ENCODE results near the gene EIF3CL.
"Not testable (repeated sequence)": the region's sequence is repeated elsewhere in the genome, so short reads cannot be mapped to it uniquely, and the experiment has no call there.

Gene EIF3CL, protein sequence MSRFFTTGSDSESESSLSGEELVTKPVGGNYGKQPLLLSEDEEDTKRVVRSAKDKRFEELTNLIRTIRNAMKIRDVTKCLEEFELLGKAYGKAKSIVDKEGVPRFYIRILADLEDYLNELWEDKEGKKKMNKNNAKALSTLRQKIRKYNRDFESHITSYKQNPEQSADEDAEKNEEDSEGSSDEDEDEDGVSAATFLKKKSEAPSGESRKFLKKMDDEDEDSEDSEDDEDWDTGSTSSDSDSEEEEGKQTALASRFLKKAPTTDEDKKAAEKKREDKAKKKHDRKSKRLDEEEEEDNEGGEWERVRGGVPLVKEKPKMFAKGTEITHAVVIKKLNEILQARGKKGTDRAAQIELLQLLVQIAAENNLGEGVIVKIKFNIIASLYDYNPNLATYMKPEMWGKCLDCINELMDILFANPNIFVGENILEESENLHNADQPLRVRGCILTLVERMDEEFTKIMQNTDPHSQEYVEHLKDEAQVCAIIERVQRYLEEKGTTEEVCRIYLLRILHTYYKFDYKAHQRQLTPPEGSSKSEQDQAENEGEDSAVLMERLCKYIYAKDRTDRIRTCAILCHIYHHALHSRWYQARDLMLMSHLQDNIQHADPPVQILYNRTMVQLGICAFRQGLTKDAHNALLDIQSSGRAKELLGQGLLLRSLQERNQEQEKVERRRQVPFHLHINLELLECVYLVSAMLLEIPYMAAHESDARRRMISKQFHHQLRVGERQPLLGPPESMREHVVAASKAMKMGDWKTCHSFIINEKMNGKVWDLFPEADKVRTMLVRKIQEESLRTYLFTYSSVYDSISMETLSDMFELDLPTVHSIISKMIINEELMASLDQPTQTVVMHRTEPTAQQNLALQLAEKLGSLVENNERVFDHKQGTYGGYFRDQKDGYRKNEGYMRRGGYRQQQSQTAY

DNA sequence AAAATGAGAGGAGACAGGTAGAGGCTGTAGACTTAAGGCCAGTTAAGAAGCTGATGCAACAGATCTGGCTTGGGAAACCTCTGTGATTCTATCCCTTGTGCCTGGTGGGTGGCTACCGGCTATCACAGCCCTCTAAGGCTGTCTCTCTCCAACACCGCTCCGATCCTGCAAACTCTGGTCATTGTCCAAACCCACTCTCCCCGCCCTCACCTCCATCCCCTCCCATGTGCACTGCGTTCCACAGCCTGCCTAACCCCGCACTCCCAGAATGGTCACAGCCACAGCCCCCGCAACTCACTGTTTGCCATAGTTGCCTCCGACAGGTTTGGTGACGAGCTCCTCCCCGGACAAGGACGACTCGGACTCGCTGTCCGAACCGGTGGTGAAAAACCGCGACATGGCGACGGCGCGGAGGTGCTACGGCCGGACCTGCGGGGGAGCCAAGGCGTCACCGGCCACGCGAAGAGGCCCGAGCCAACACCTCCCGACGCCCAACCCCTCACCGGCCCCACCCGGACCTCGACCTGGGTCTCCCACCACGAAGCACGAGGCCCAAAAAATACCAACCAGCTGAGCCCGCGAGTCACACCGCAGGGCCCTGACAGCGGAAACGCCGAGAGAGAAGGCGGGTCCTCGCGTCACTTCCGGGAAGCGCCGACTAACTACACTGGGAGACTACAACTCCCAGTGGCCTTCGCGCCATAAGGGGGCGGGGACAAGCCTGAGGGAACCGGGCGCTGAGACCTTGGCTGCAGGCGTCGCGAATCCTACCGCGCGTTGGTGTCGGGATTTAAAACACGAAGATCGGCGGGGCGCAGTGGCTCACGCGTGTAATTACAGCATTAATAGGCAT is at the start of gene EIF3CL:
Gene EIF3CL (minus strand): TSS at position 622 of the 853 bp plus-strand sequence. CDS start 223 bp downstream, at position 399.
- H3K36me3 ChIP-seq (ENCODE audit: control insufficient read depth, insufficient read depth, low read length, severe bottlenecking); H3K9me3 ChIP-seq (ENCODE audit: control insufficient read depth, low read length); H3K27me3 ChIP-seq (replicated peaks; ENCODE audit: control insufficient read depth, insufficient read depth, low read length); DNase-seq (ENCODE audit: low read depth); H3K4me1 ChIP-seq (ENCODE audit: control insufficient read depth, insufficient read depth, low read length): not testable (repeated sequence)
- Histone ChIP-seq H3K4me3 (ENCODE audit: low read length) (peak within 1 kb of the TSS; percentile 71), H3K9ac (ENCODE audit: low read length) (peak within 1 kb of the TSS; percentile 58)

DNA sequence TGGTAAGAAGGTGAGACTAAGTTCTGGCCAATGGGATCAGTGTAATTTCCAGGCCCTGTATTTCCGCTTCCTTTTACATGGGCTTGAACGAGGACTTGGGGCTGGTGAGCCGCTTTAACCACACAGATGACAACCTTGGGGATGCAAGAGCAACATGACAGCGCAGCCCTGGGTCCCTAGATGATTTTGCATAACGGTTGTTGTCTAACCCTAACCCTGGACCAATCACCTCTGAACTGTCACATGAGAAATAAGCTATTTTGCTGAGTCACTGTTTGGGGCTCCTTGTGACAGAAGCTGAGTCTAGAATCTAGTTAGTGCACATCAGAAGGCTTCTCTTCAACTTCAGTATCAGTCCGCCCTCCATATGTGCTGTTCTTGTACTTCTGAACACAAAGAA is 43.4 kb upstream of the EIF3CL start:
- H3K27me3 ChIP-seq (replicated peaks; ENCODE audit: control insufficient read depth, insufficient read depth, low read length); H3K4me3 ChIP-seq (ENCODE audit: low read length); H3K36me3 ChIP-seq (ENCODE audit: control insufficient read depth, insufficient read depth, low read length, severe bottlenecking); H3K9me3 ChIP-seq (ENCODE audit: control insufficient read depth, low read length); H3K4me1 ChIP-seq (ENCODE audit: control insufficient read depth, insufficient read depth, low read length); DNase-seq (ENCODE audit: low read depth); H3K9ac ChIP-seq (ENCODE audit: low read length): not testable (repeated sequence)

DNA sequence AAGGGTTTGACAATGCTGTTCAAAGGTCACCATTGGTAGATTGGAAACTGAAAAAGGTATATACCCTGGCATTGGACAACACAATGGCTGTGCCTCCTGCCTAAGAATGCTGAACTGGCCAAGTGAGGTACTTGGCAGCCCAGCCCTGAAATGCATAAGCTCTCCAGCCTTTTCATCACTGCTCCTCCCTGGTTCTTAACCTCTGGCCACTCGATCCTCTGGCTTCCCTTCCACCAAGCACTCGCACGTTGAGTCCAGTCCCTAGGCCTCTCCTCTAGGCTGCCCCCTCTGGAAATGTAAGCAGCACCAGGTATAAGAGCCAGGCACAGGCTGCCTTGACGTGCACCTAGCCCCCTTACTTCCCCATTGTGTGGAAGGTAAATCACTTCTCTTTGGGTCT is 42.7 kb upstream of the EIF3CL start:
- not testable (repeated sequence) for H3K9ac ChIP-seq (ENCODE audit: low read length); H3K27me3 ChIP-seq (replicated peaks; ENCODE audit: control insufficient read depth, insufficient read depth, low read length); DNase-seq (ENCODE audit: low read depth); H3K4me1 ChIP-seq (ENCODE audit: control insufficient read depth, insufficient read depth, low read length); H3K9me3 ChIP-seq (ENCODE audit: control insufficient read depth, low read length); H3K4me3 ChIP-seq (ENCODE audit: low read length); H3K36me3 ChIP-seq (ENCODE audit: control insufficient read depth, insufficient read depth, low read length, severe bottlenecking)

DNA sequence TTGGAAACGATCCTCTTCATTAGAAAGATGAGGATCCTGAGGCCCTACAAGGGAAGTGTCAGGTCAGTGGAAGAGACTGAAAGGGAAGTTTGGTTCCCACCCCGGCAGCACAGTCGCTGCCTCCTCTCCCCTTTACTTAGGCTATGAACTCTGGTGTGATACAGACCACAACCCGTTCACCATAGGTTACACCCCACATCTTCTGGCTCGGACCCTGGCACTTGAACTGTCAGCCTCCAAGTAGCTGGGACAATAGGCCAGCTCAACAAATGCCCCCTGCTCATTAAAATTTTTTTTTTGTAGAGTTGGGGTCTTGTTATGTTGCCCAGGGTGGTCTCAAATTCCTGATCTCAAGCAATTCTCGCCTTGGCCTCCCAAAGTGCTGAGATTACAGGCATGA is 40.3 kb upstream of the EIF3CL start:
- not testable (repeated sequence) for H3K4me1 ChIP-seq (ENCODE audit: control insufficient read depth, insufficient read depth, low read length); H3K27me3 ChIP-seq (replicated peaks; ENCODE audit: control insufficient read depth, insufficient read depth, low read length); DNase-seq (ENCODE audit: low read depth); H3K9ac ChIP-seq (ENCODE audit: low read length); H3K4me3 ChIP-seq (ENCODE audit: low read length); H3K36me3 ChIP-seq (ENCODE audit: control insufficient read depth, insufficient read depth, low read length, severe bottlenecking); H3K9me3 ChIP-seq (ENCODE audit: control insufficient read depth, low read length)

DNA sequence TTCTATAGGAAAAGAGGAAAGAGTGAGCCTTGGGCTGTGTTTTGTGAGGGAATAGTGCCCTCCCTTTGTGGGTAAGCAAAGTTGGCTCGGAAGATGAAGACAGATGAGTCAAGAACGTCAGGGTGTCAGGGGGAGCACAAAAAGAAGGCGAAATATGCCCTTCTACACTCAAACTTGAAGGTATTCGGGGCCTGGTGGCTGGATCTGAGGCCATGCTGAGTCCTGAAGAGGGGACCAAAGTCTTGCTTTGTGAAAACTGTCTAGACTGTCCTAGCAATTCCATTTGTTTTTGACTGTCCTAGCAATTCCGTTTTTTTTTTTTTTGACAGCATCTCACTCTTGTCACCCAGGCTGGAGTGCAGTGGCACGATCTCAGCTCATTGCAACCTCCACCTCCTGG is 35.3 kb upstream of the EIF3CL start:
- DNase-seq (ENCODE audit: low read depth); H3K27me3 ChIP-seq (replicated peaks; ENCODE audit: control insufficient read depth, insufficient read depth, low read length); H3K9me3 ChIP-seq (ENCODE audit: control insufficient read depth, low read length); H3K9ac ChIP-seq (ENCODE audit: low read length); H3K4me1 ChIP-seq (ENCODE audit: control insufficient read depth, insufficient read depth, low read length); H3K36me3 ChIP-seq (ENCODE audit: control insufficient read depth, insufficient read depth, low read length, severe bottlenecking); H3K4me3 ChIP-seq (ENCODE audit: low read length): not testable (repeated sequence)

DNA sequence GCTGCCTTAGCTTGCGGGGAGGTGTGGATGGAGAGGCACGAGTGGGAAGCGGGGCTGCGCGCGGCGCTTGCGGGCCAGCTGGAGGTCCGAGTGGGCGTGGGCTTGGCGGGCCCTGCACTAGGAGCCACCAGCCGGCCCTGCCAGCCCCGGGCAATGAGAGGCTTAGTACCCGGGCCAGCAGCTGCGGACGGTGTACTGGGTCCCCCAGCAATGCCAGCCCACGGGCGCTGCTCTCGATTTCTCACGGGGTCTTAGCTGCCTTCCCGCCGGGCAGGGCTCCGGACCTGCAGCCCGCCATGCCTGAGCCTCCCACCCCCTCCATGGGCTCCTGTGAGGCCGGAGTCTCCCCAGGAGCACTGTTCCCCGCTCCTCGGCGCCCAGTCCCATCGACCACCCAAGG is 31.7 kb upstream of the EIF3CL start:
- not testable (repeated sequence) for H3K27me3 ChIP-seq (replicated peaks; ENCODE audit: control insufficient read depth, insufficient read depth, low read length)

DNA sequence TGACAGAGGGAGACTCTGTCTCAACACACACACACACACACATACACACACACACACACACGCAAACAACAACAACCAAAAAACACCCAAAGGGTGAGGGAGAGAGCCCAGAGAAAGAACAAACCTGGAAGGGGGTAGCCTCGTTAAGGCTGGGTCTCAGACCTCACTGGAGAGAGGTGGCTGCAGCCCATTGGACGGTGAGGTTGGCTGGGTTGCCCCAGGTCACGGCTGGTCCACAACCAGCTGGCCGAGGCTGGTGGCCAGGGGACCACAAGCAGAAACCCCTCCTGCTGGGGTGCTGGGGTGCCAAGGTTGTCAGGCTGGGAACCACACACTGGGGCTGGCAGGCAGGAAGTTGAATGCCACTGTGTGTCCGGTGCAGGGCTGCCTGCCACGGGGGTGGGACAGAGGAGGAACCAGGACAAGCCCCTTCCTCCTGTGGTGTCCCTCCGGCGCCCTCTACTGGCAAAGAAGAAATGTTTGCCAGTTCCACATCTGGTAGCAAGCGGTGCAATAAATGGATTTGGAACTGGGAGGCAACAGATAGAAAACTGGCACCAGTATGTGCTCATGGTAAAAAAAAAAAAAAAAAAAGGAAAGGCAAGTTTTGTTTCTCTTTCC is 22.5 kb upstream of the EIF3CL start:
- H3K27me3 ChIP-seq (replicated peaks; ENCODE audit: control insufficient read depth, insufficient read depth, low read length); H3K4me1 ChIP-seq (ENCODE audit: control insufficient read depth, insufficient read depth, low read length); H3K9me3 ChIP-seq (ENCODE audit: control insufficient read depth, low read length); H3K4me3 ChIP-seq (ENCODE audit: low read length); DNase-seq (ENCODE audit: low read depth); H3K9ac ChIP-seq (ENCODE audit: low read length); H3K36me3 ChIP-seq (ENCODE audit: control insufficient read depth, insufficient read depth, low read length, severe bottlenecking): not testable (repeated sequence)

More for the DNA sequence above, 31.7 kb upstream of the EIF3CL start:
- H3K4me3 ChIP-seq (ENCODE audit: low read length); DNase-seq (ENCODE audit: low read depth); H3K9me3 ChIP-seq (ENCODE audit: control insufficient read depth, low read length); H3K36me3 ChIP-seq (ENCODE audit: control insufficient read depth, insufficient read depth, low read length, severe bottlenecking); H3K9ac ChIP-seq (ENCODE audit: low read length); H3K4me1 ChIP-seq (ENCODE audit: control insufficient read depth, insufficient read depth, low read length): not testable (repeated sequence)

DNA sequence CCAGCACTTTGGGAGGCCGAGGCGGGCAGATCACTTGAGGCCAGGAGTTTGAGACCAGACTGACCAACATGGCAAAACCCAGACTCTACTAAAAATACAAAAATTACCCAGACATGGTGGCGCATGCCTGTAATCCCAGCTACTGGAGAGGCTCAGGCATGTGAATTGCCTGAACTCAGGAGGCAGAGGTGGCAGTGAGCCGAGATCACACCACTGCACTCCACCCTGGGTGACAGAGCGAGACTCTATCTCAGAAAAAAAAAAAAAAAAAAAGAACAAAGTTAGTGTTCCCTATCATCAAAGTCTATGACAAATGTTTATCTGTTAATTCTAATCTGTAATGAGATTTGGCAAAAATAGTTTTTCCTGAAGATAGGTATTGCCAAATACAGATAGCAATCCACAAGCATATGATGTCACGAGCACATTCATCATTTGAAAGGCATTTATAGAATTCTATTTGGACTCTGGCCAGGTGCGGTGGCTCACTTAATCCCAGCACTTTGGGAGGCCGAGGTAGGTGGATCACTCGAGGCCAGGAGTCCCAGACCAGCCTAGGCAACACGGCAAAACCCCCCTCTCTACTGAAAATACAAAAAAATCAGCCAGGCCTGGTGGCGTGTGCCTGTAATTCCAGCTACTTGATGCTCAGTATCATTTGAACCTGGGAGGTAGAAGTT is 17.6 kb upstream of the EIF3CL start:
- not testable (repeated sequence) for H3K9me3 ChIP-seq (ENCODE audit: control insufficient read depth, low read length); H3K4me3 ChIP-seq (ENCODE audit: low read length); H3K36me3 ChIP-seq (ENCODE audit: control insufficient read depth, insufficient read depth, low read length, severe bottlenecking); H3K9ac ChIP-seq (ENCODE audit: low read length); DNase-seq (ENCODE audit: low read depth); H3K27me3 ChIP-seq (replicated peaks; ENCODE audit: control insufficient read depth, insufficient read depth, low read length); H3K4me1 ChIP-seq (ENCODE audit: control insufficient read depth, insufficient read depth, low read length)

DNA sequence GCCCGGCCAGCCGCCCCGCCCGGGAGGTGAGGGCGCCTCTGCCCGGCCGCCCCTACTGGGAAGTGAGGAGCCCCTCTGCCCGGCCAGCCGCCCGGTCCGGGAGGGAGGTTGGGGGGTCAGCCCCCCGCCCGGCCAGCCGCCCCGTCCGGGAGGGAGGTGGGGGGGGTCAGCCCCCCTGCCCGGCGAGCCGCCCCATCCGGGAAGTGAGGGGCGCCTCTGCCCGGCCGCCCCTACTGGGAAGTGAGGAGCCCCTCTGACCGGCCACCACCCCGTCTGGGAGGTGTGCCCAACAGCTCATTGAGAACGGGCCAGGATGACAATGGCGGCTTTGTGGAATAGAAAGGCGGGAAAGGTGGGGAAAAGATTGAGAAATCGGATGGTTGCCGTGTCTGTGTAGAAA is 13.4 kb upstream of the EIF3CL start:
- H3K9ac ChIP-seq (ENCODE audit: low read length); DNase-seq (ENCODE audit: low read depth); H3K4me1 ChIP-seq (ENCODE audit: control insufficient read depth, insufficient read depth, low read length); H3K36me3 ChIP-seq (ENCODE audit: control insufficient read depth, insufficient read depth, low read length, severe bottlenecking); H3K4me3 ChIP-seq (ENCODE audit: low read length); H3K9me3 ChIP-seq (ENCODE audit: control insufficient read depth, low read length); H3K27me3 ChIP-seq (replicated peaks; ENCODE audit: control insufficient read depth, insufficient read depth, low read length): not testable (repeated sequence)

DNA sequence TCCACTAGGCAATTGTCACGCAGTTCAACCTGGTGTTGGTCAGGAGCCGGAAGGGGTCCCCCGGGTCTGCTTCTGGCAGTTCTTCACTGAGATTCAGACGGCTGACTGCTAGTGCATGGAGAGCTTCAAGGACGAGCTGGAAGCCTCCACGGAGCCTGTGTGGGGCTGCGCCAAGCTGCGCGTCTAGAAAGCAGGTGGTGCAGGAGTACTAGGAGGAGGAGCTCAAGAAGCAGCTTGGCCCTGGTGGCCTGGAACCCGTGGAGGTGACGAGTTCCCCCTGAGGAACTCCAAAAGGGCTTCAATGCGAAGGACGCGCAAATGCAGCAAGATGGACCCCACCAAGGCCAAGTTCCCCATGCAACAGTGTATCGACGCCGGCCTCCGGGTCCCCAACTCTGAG is 10.9 kb upstream of the EIF3CL start:
- not testable (repeated sequence) for H3K4me3 ChIP-seq (ENCODE audit: low read length); H3K36me3 ChIP-seq (ENCODE audit: control insufficient read depth, insufficient read depth, low read length, severe bottlenecking); H3K27me3 ChIP-seq (replicated peaks; ENCODE audit: control insufficient read depth, insufficient read depth, low read length); H3K4me1 ChIP-seq (ENCODE audit: control insufficient read depth, insufficient read depth, low read length); H3K9ac ChIP-seq (ENCODE audit: low read length); DNase-seq (ENCODE audit: low read depth); H3K9me3 ChIP-seq (ENCODE audit: control insufficient read depth, low read length)
